SKM-1 treated with dmso at 0.1 percent for 144 hours (cell line): Measurements from ENCODE around the gene TMEM271.

Experiments
- DNase-seq: peaks from one replicate; lab custom pipeline; 2025; ENCODE audit not compliant: unreplicated experiment; lab: John Stamatoyannopoulos, UW

TMEM271 gene

GRCh38 chr4:581181-581580 lies 5.1 kb upstream of the TMEM271 start:
- no peak for DNase-seq

GRCh38 chr4:579543-580175 lies 3.6 kb upstream of the TMEM271 start:
- DNase-seq: no peak

GRCh38 chr4:578451-579443 lies 2.7 kb upstream of the TMEM271 start:
- DNase-seq: no peak

GRCh38 chr4:577499-578450 lies 1.7 kb upstream of the TMEM271 start:
- DNase-seq: no peak

- no peak for DNase-seq
Observed at GRCh38 chr4:576991-577498, 950 bp upstream of the TMEM271 start.

- no peak for DNase-seq
Observed at GRCh38 chr4:575281-576141, 584 bp downstream of the TMEM271 start.

GRCh38 chr4:574346-575161 lies 1.5 kb downstream of the TMEM271 start:
- no peak for DNase-seq

GRCh38 chr4:573122-573892 lies 2.8 kb downstream of the TMEM271 start:
- no peak for DNase-seq

GRCh38 chr4:572594-572993 lies 3.5 kb downstream of the TMEM271 start:
- no peak for DNase-seq

- no peak for DNase-seq
Observed at GRCh38 chr4:571838-572572, 4.1 kb downstream of the TMEM271 start.

GRCh38 chr4:570754-571153 lies 5.3 kb downstream of the TMEM271 start:
- no peak for DNase-seq

GRCh38 chr4:569958-570667 lies 6.0 kb downstream of the TMEM271 start:
- no peak for DNase-seq

- no peak for DNase-seq
Observed at GRCh38 chr4:568962-569361, 7.1 kb downstream of the TMEM271 start.

- no peak for DNase-seq
Observed at GRCh38 chr4:568351-568652, 7.8 kb downstream of the TMEM271 start.

GRCh38 chr4:567457-568350 lies 8.4 kb downstream of the TMEM271 start:
- DNase-seq: no peak
